H1 (cell line): ENCODE results near the gene PBX3. TPM values are rescaled to one million over a fixed set of nuclear protein-coding genes. Genes with fewer than 3 reads are reported as not detected.

Experiments
- CTCF ChIA-PET: fragments of 300-600 bp; sonication (Branson Sonifier 250); formaldehyde crosslinking; loops from one replicate; lab custom pipeline; 2021; ENCODE audit not compliant: partially characterized antibody; lab: Charles Lee
- POLR2A ChIA-PET: fragments of 300-600 bp; sonication (Branson Sonifier 250); formaldehyde crosslinking; loops from one replicate; lab custom pipeline; 2021; ENCODE audit warnings: inconsistent platforms; ENCODE audit not compliant: partially characterized antibody; lab: Charles Lee
- DNase-seq, 2 experiments: peaks; one replicate each; pipeline versions ENCODE4 v3.0.0 to v3.0.0-alpha.2; 2010 to 2022; ENCODE audit warnings: low spot score in 2 of 2, low read depth in 1 of 2, mixed read lengths in 1 of 2
- FAIRE-seq: peaks from 2 replicates; lab custom pipeline; 2011; peaks lifted over from hg19 to GRCh38; lab: Jason Lieb, UNC
- H2AFZ ChIP-seq: 2 replicates; pipeline ENCODE4 v1.8.1; 2012; ENCODE audit warnings: low read length, inconsistent platforms
- H2AK5ac ChIP-seq: 2 replicates; pipeline ENCODE4 v1.6.1; 2013; ENCODE audit warnings: low read depth, low read length
- H2BK120ac ChIP-seq: replicated peaks from 2 replicates; pipeline ENCODE3; 2013; ENCODE audit warnings: low read depth, low read length, inconsistent platforms
- H2BK12ac ChIP-seq: 2 replicates; pipeline ENCODE4 v1.6.1; 2013; ENCODE audit warnings: low read depth, low read length
- H2BK15ac ChIP-seq: 2 replicates; pipeline ENCODE4 v1.6.1; 2013; ENCODE audit warnings: low read length
- H2BK20ac ChIP-seq: 2 replicates; pipeline ENCODE4 v1.6.1; 2013; ENCODE audit warnings: low read length
- H2BK5ac ChIP-seq: 2 replicates; pipeline ENCODE4 v1.6.1; 2013; ENCODE audit warnings: low read depth, low read length
- H3K14ac ChIP-seq: 2 replicates; pipeline ENCODE4 v1.6.1; 2013; ENCODE audit warnings: inconsistent platforms; ENCODE audit not compliant: insufficient read length
- H3K18ac ChIP-seq: 2 replicates; pipeline ENCODE4 v1.6.1; 2013; ENCODE audit warnings: low read length; ENCODE audit errors: extremely low read depth
- H3K23ac ChIP-seq: 2 replicates; pipeline ENCODE4 v1.6.1; 2013; ENCODE audit warnings: inconsistent platforms; ENCODE audit not compliant: insufficient read length
- H3K23me2 ChIP-seq: 2 replicates; pipeline ENCODE4 v1.6.1; 2013; ENCODE audit warnings: low read depth, low read length
- H3K27ac ChIP-seq: 2 replicates; pipeline ENCODE4 v1.6.1; 2011; ENCODE audit warnings: low read depth, low read length, inconsistent platforms
- H3K27me3 ChIP-seq, 4 experiments: replicated peaks in 1 of 4; 1 replicate in 1 of 4; 2 replicates in 3 of 4; pipeline versions ENCODE4 v1.6.1 to v1.8.1; 2011 to 2013; ENCODE audit warnings: low read length in 3 of 4, mild to moderate bottlenecking in 3 of 4, inconsistent platforms in 2 of 4, mixed read lengths in 2 of 4, moderate library complexity in 1 of 4; ENCODE audit not compliant: control insufficient read depth in 3 of 4, insufficient read depth in 3 of 4; ENCODE audit errors: extremely low read depth in 1 of 4
- H3K36me3 ChIP-seq, 4 experiments: 2 replicates each; pipeline versions ENCODE4 v1.6.1 to v1.8.1; 2011 to 2013; ENCODE audit warnings: mild to moderate bottlenecking in 4 of 4, low read length in 3 of 4, moderate library complexity in 2 of 4, control low read depth in 1 of 4, inconsistent platforms in 1 of 4; ENCODE audit not compliant: insufficient read depth in 4 of 4, control insufficient read depth in 2 of 4
- H3K4ac ChIP-seq: replicated peaks from 2 replicates; pipeline ENCODE3; 2013; ENCODE audit warnings: low read length, low read depth, mixed read lengths, inconsistent platforms; ENCODE audit not compliant: insufficient read length
- H3K4me1 ChIP-seq, 4 experiments: replicated peaks in 1 of 4; 1 replicate in 1 of 4; 2 replicates in 3 of 4; pipeline versions ENCODE4 v1.6.1 to v1.8.1; 2011 to 2013; ENCODE audit warnings: low read length in 3 of 4, inconsistent platforms in 2 of 4, mixed read lengths in 1 of 4; ENCODE audit not compliant: insufficient read depth in 4 of 4, control insufficient read depth in 3 of 4
- H3K4me2 ChIP-seq, 2 experiments: 2 replicates each; pipeline versions ENCODE4 v1.6.1 to v1.8.1; 2011 to 2013; ENCODE audit warnings: low read depth in 2 of 2, low read length in 2 of 2, control low read depth in 1 of 2, inconsistent platforms in 1 of 2, mild to moderate bottlenecking in 1 of 2; ENCODE audit not compliant: insufficient read depth in 1 of 2
- H3K4me3 ChIP-seq, 4 experiments: fragments of 200-600, 300-600 bp in 1 of 4; sonication (generic), shearing (Covaris generic), sonication (Bioruptor Twin) in 1 of 4; 2 replicates each; pipeline versions ENCODE4 v1.5.1 to v1.8.1; 2011 to 2016; ENCODE audit warnings: low read length in 4 of 4, low read depth in 3 of 4, control low read depth in 2 of 4, inconsistent platforms in 2 of 4, mild to moderate bottlenecking in 2 of 4, mixed read lengths in 1 of 4, moderate library complexity in 1 of 4; ENCODE audit not compliant: insufficient read depth in 2 of 4; ENCODE audit errors: extremely low read depth in 1 of 4
- H3K56ac ChIP-seq: replicated peaks from 2 replicates; pipeline ENCODE3; 2013; ENCODE audit warnings: low read depth, mild to moderate bottlenecking, mixed read lengths, low read length, inconsistent platforms; ENCODE audit not compliant: insufficient read length
- H3K79me1 ChIP-seq: 2 replicates; pipeline ENCODE4 v1.6.1; 2013; ENCODE audit warnings: low read depth, low read length, control low read depth
- H3K79me2 ChIP-seq, 2 experiments: 2 replicates each; pipeline versions ENCODE4 v1.6.1 to v1.8.1; 2012 to 2013; ENCODE audit warnings: low read length in 2 of 2, mild to moderate bottlenecking in 2 of 2, inconsistent platforms in 1 of 2; ENCODE audit not compliant: insufficient read depth in 2 of 2, control insufficient read depth in 1 of 2
- H3K9ac ChIP-seq, 4 experiments: replicated peaks in 1 of 4; 1 replicate in 1 of 4; 2 replicates in 3 of 4; pipeline versions ENCODE4 v1.6.1 to v1.8.1; 2011 to 2013; ENCODE audit warnings: low read depth in 3 of 4, low read length in 3 of 4, control low read depth in 2 of 4, mild to moderate bottlenecking in 2 of 4, moderate library complexity in 2 of 4, inconsistent platforms in 1 of 4; ENCODE audit errors: extremely low read depth in 1 of 4
- H3K9me3 ChIP-seq, 2 experiments: 2 replicates each; pipeline versions ENCODE4 v1.6.1 to v1.8.1; 2012 to 2013; ENCODE audit warnings: mild to moderate bottlenecking in 2 of 2, moderate library complexity in 2 of 2, control low read depth in 1 of 2, inconsistent platforms in 1 of 2, low read depth in 1 of 2, low read length in 1 of 2, mixed read lengths in 1 of 2; ENCODE audit not compliant: insufficient read depth in 2 of 2
- H4K20me1 ChIP-seq, 2 experiments: replicated peaks in 1 of 2; 2 replicates each; pipeline versions ENCODE3 to v1.8.1; 2011 to 2013; ENCODE audit warnings: inconsistent platforms in 2 of 2, low read length in 2 of 2, mild to moderate bottlenecking in 1 of 2; ENCODE audit not compliant: insufficient read depth in 2 of 2, control insufficient read depth in 1 of 2
- H4K5ac ChIP-seq: 2 replicates; pipeline ENCODE4 v1.6.1; 2013; ENCODE audit warnings: low read length, low read depth, mixed read lengths, inconsistent platforms; ENCODE audit not compliant: insufficient read length
- H4K8ac ChIP-seq: 2 replicates; pipeline ENCODE4 v1.8.0; 2013; ENCODE audit warnings: mild to moderate bottlenecking, moderate library complexity, low read length, inconsistent platforms; ENCODE audit not compliant: insufficient read depth; ENCODE audit errors: extremely low read depth
- H4K91ac ChIP-seq: replicated peaks from 2 replicates; pipeline ENCODE3; 2013; ENCODE audit warnings: low read length, mixed read lengths, inconsistent platforms; ENCODE audit not compliant: insufficient read length
- CEBPB ChIP-seq: IDR thresholded peaks from 2 replicates; pipeline ENCODE4 v1.6.1; 2012; ENCODE audit warnings: low read depth, low read length
- WGBS, 2 experiments: shearing (Covaris generic) in 1 of 2; methylation state at CpG; one replicate each; pipeline versions ENCODE4 v1.1.6 to v1.1.7; 2013 to 2015; ENCODE audit warnings: low lambda C conversion rate in 2 of 2, mixed read lengths in 2 of 2, inconsistent platforms in 1 of 2, low coverage in 1 of 2, missing lambda C conversion rate in 1 of 2; ENCODE audit not compliant: insufficient replicate concordance in 2 of 2, insufficient coverage in 1 of 2, insufficient read length in 1 of 2; ENCODE audit errors: extremely low coverage in 1 of 2, missing lambda C conversion rate in 1 of 2; 5-methylcytosine and 5-hydroxymethylcytosine counted together
- polyA plus RNA-seq, 7 experiments: library from polyadenylated mRNA; depleted of rRNA in 3 of 7; stranded (reverse) in 5 of 7; unstranded in 2 of 7; fragments of >200 nt in 5 of 7; fragments of 200-250 nt in 2 of 7; gene quantifications; 1 replicate in 5 of 7; 2 replicates in 1 of 7; 4 replicates in 1 of 7; pipeline versions ENCODE4 v1.2.1 to v1.2.3, GENCODE V29; 2011 to 2013; ENCODE audit warnings: missing spikeins in 2 of 7, mixed read lengths in 2 of 7
- total RNA-seq: library from RNA; stranded (reverse); fragmentation: NEBNext Ultra II Directional; extraction: Animal tissue kit (Norgen Biotek cat#: 25700); gene quantifications from 2 replicates; pipeline ENCODE4 v1.2.1, GENCODE V29; 2021

PBX3 gene
- total and polyA plus RNA-seq, 2 of the 8 experiments (the other 6 are each of a cell fraction or from before 2014, with no cell fraction given) = 22.7 to 44.3 TPM

DNA sequence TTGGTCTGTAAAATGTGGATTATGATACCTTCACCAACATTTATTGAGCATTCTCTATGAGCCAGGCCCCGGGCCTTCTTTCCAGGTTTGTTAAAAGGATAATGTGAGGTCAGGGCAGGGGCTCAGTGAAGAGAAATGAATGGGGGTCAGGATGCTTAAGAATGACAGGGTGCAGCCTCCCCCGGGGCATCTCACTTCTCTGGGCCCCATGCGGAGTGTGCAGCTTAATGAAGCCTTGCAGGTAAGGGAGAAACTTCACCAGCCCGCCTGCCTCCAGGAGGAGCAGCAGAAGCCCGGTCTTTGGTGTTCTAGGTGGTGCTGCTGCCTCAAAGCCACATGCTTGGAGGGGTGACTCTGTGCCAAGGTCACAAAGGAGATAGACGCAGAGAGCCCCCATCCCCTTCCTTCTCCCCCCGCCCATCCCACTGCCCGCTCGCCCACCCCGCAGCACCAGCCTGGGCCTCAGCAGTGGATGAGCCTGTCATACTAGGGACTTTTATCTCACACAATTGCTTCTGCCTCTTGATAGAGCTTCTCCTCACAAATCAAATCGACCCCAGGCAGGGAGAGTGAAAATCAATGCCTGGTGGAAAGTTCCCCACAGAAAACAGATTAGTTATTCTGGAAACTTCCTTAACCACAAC lies 244.8 kb downstream of the PBX3 start:
- Histone ChIP-seq H4K5ac (no peak overlapping the region), H3K23me2 (no peaks in the 10 kb centered on the region), H3K36me3 (no peaks in the 10 kb centered on the region), H2AFZ (no peak overlapping the region), H2BK5ac (no peak overlapping the region), H3K27ac (no peak overlapping the region), H3K4me1 (no peaks in the 10 kb centered on the region), H3K23ac (no peak overlapping the region), H2BK120ac (no peak overlapping the region), H2BK15ac (no peak overlapping the region), H3K14ac (no peak overlapping the region), H4K91ac (no peak overlapping the region), H4K20me1 (no peaks in the 10 kb centered on the region), H4K8ac (no peak overlapping the region), H3K18ac (no peak overlapping the region), H3K79me2 (no peaks in the 10 kb centered on the region), H2AK5ac (no peak overlapping the region), H3K9me3 (no peaks in the 10 kb centered on the region), H3K27me3 (no peaks in the 10 kb centered on the region; a peak in 1 of 7 replicates), H2BK12ac (no peak overlapping the region), H3K4ac (no peak overlapping the region), H3K79me1 (no peaks in the 10 kb centered on the region), H3K4me2 (no peak overlapping the region), H3K56ac (no peak overlapping the region), H3K4me3 (no peak overlapping the region), H3K9ac (no peak overlapping the region), H2BK20ac (no peak overlapping the region)
- no peak for FAIRE-seq
- TF ChIP-seq CEBPB = no peak
- 85% methylated on average over 9 of the region's 11 CpGs; no CpG with 5 or more reads in 1 of the 2 experiments for WGBS, 2 experiments
- DNase-seq = no peak
- ChIA-PET POLR2A (no interaction called here), CTCF (no interaction called here)
